ENCODE results near the gene ADAMTS19. TPM values are rescaled to one million over a fixed set of nuclear protein-coding genes. Genes with fewer than 3 reads are reported as not detected.

ADAMTS19 gene
- total and polyA plus RNA-seq, 4 donors = 0.02 to 7.8 (median 0.18) TPM

GRCh38 chr5:129454461-129454860 is 5.6 kb upstream of the ADAMTS19 start:
- Histone ChIP-seq H3K36me3 (ENCODE audit: control insufficient read depth in 4 of 4, insufficient read depth in 4 of 4, low read length in 4 of 4) (no peaks in the 10 kb centered on the region), H3K4me1 (ENCODE audit: control insufficient read depth in 5 of 5, insufficient read depth in 5 of 5, low read length in 5 of 5) (peaks cover 0 to 2% (median 0%) of the 10 kb centered on the region in 5 donors), H3K9me3 (ENCODE audit: control insufficient read depth in 4 of 4, insufficient read depth in 3 of 4, low read length in 3 of 4) (no peaks in the 10 kb centered on the region), H3K4me3 (no peak overlapping the region), H3K27ac (ENCODE audit: low read depth in 1 of 2, low read length in 1 of 2) (no peak overlapping the region), H3K9ac (ENCODE audit: insufficient read depth in 1 of 2, low read length in 2 of 2) (no peak overlapping the region), H3K27me3 (ENCODE audit: control insufficient read depth in 3 of 3, insufficient read depth in 3 of 3, low read length in 2 of 3) (peaks cover under 1 to 27% (median 24%) of the 10 kb centered on the region in 3 donors)
- TF ChIP-seq, protein P1, sequence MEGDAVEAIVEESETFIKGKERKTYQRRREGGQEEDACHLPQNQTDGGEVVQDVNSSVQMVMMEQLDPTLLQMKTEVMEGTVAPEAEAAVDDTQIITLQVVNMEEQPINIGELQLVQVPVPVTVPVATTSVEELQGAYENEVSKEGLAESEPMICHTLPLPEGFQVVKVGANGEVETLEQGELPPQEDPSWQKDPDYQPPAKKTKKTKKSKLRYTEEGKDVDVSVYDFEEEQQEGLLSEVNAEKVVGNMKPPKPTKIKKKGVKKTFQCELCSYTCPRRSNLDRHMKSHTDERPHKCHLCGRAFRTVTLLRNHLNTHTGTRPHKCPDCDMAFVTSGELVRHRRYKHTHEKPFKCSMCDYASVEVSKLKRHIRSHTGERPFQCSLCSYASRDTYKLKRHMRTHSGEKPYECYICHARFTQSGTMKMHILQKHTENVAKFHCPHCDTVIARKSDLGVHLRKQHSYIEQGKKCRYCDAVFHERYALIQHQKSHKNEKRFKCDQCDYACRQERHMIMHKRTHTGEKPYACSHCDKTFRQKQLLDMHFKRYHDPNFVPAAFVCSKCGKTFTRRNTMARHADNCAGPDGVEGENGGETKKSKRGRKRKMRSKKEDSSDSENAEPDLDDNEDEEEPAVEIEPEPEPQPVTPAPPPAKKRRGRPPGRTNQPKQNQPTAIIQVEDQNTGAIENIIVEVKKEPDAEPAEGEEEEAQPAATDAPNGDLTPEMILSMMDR (IDR thresholded peaks at IDR 0.05; ENCODE audit: control extremely low read depth, extremely low read depth) = no peak
- ATAC-seq (ENCODE audit: insufficient read depth, low FRiP score) = no peak
- 95 to 96% methylated on average over 2 of the region's 2 CpGs for WGBS, 2 donors
- no peak for DNase-seq

- Histone ChIP-seq H3K36me3 (ENCODE audit: control insufficient read depth in 4 of 4, insufficient read depth in 4 of 4, low read length in 4 of 4) (no peaks in the 10 kb centered on the region), H3K4me3 (no peak overlapping the region), H3K9me3 (ENCODE audit: control insufficient read depth in 4 of 4, insufficient read depth in 3 of 4, low read length in 3 of 4) (peaks cover 0 to 2% (median 0%) of the 10 kb centered on the region in 4 donors), H3K27ac (ENCODE audit: low read depth in 1 of 2, low read length in 1 of 2) (no peak overlapping the region), H3K27me3 (ENCODE audit: control insufficient read depth in 3 of 3, insufficient read depth in 3 of 3, low read length in 2 of 3) (peaks cover 8 to 63% (median 48%) of the 10 kb centered on the region in 3 donors), H3K4me1 (ENCODE audit: control insufficient read depth in 5 of 5, insufficient read depth in 5 of 5, low read length in 5 of 5) (peaks cover 0 to 14% (median 2%) of the 10 kb centered on the region in 5 donors), H3K9ac (ENCODE audit: insufficient read depth in 1 of 2, low read length in 2 of 2) (no peak overlapping the region)
- no peak for DNase-seq
- no peak for ATAC-seq (ENCODE audit: insufficient read depth, low FRiP score)
- WGBS, 2 donors = 39 to 69% methylated on average over 11 of the region's 11 CpGs
- TF ChIP-seq, protein P1 (IDR thresholded peaks at IDR 0.05; ENCODE audit: control extremely low read depth, extremely low read depth) = no peak
Observed at GRCh38 chr5:129459450-129459776, 685 bp upstream of the ADAMTS19 start.

GRCh38 chr5:129460672-129460935 is 506 bp downstream of the ADAMTS19 start:
- Histone ChIP-seq H3K36me3 (ENCODE audit: control insufficient read depth in 4 of 4, insufficient read depth in 4 of 4, low read length in 4 of 4) (no peaks in the 10 kb centered on the region), H3K27ac (ENCODE audit: low read depth in 1 of 2, low read length in 1 of 2) (no peak overlapping the region), H3K4me3 (no peak overlapping the region), H3K4me1 (ENCODE audit: control insufficient read depth in 5 of 5, insufficient read depth in 5 of 5, low read length in 5 of 5) (peaks cover 0 to 14% (median 2%) of the 10 kb centered on the region in 5 donors), H3K27me3 (ENCODE audit: control insufficient read depth in 3 of 3, insufficient read depth in 3 of 3, low read length in 2 of 3) (peaks cover 8 to 69% (median 48%) of the 10 kb centered on the region in 3 donors), H3K9ac (ENCODE audit: insufficient read depth in 1 of 2, low read length in 2 of 2) (no peak overlapping the region), H3K9me3 (ENCODE audit: control insufficient read depth in 4 of 4, insufficient read depth in 3 of 4, low read length in 3 of 4) (peaks cover 0 to 2% (median 0%) of the 10 kb centered on the region in 4 donors)
- TF ChIP-seq, protein P1 (IDR thresholded peaks at IDR 0.05; ENCODE audit: control extremely low read depth, extremely low read depth) = no peak
- peak; percentile 23 for ATAC-seq (ENCODE audit: insufficient read depth, low FRiP score)
- WGBS, 2 donors = 0 to 1% methylated on average over 10 of the region's 10 CpGs
- DNase-seq = peak in 2 of 3 donors; percentile 22 to 28

Data from lung (tissue), 12 donors.